Muscle of leg (tissue), 11 donors: ENCODE measurements around the gene CLCA1. TPM values are rescaled to one million over a fixed set of nuclear protein-coding genes. Genes with fewer than 3 reads are reported as not detected.
A peak's percentile ranks its signal among the peaks of the same experiment; 100 is the strongest.

ENCODE experiments used
- DNase-seq: peaks from one replicate; pipeline ENCODE4 v3.0.0; 2013
- H3K27ac ChIP-seq: one replicate; pipeline ENCODE4 v1.5.1; 2013; ENCODE audit warnings: mild to moderate bottlenecking, low read length, control low read depth
- H3K27me3 ChIP-seq: one replicate; pipeline ENCODE4 v1.6.1; 2013; ENCODE audit warnings: low read length; ENCODE audit not compliant: control insufficient read depth, insufficient read depth
- H3K36me3 ChIP-seq: one replicate; pipeline ENCODE4 v1.6.1; 2013; ENCODE audit warnings: low read length; ENCODE audit not compliant: control insufficient read depth, insufficient read depth
- H3K4me1 ChIP-seq: one replicate; pipeline ENCODE4 v1.6.1; 2013; ENCODE audit warnings: low read length; ENCODE audit not compliant: control insufficient read depth, insufficient read depth
- H3K4me3 ChIP-seq: one replicate; pipeline ENCODE4 v1.5.1; 2013; ENCODE audit warnings: low read length, control low read depth
- H3K9me3 ChIP-seq: replicated peaks from 2 replicates; pipeline ENCODE4 v1.6.1; 2013; ENCODE audit warnings: low read depth, low read length; ENCODE audit not compliant: control insufficient read depth
- WGBS: methylation state at CpG from one replicate; pipeline ENCODE4 v1.1.5; 2013; ENCODE audit warnings: missing lambda C conversion rate; ENCODE audit not compliant: insufficient coverage; 5-methylcytosine and 5-hydroxymethylcytosine counted together
- polyA plus RNA-seq, 8 donors: library from polyadenylated mRNA; unstranded; fragments of 120-200 nt; gene quantifications; one replicate each; pipeline versions ENCODE4 v1.2.1 to v1.2.3, GENCODE V29; 2013; ENCODE audit warnings: inconsistent platforms in 1 of 8, low replicate concordance in 1 of 8; ENCODE audit not compliant: insufficient read length in 8 of 8, insufficient read depth in 1 of 8
- total RNA-seq: library from RNA; stranded (reverse); fragments of 120-200 nt; gene quantifications from one replicate; pipeline ENCODE4 v1.2.4, GENCODE V29; 2013

Gene CLCA1
- total and polyA plus RNA-seq, 9 donors, result 0.19 to 48.7 (median 0.73) TPM; not detected in 4

- no peak for DNase-seq
These were observed 48.6 kb downstream of the CLCA1 start for GRCh38 chr1:86517336-86517735.

GRCh38 chr1:86520789-86521521, 52.2 kb downstream of the CLCA1 start:
- DNase-seq, result no peak
- Histone ChIP-seq H3K36me3 (no peaks in the 10 kb centered on the region), H3K9me3 (no peaks in the 10 kb centered on the region), H3K27ac (no peak overlapping the region), H3K4me3 (no peak overlapping the region), H3K4me1 (no peaks in the 10 kb centered on the region), H3K27me3 (no peaks in the 10 kb centered on the region)
- no CpG with 5 or more reads among the region's 4 CpGs for WGBS

More at GRCh38 chr1:86517336-86517735, 48.6 kb downstream of the CLCA1 start:
- no peaks in the 10 kb centered on the region for H3K4me1 ChIP-seq
- H3K4me3 ChIP-seq, result no peak overlapping the region
- no peaks in the 10 kb centered on the region for H3K9me3 ChIP-seq
- H3K27ac ChIP-seq, result no peak overlapping the region
- no peaks in the 10 kb centered on the region for H3K27me3 ChIP-seq
- no peaks in the 10 kb centered on the region for H3K36me3 ChIP-seq
- WGBS, result no CpG with 5 or more reads among the region's 1 CpG

- Histone ChIP-seq H3K36me3 (no peaks in the 10 kb centered on the region), H3K9me3 (no peaks in the 10 kb centered on the region), H3K4me3 (no peak overlapping the region), H3K27me3 (no peaks in the 10 kb centered on the region), H3K27ac (no peak overlapping the region), H3K4me1 (no peaks in the 10 kb centered on the region)
- no CpG with 5 or more reads among the region's 2 CpGs for WGBS
- DNase-seq, result no peak
These were observed 52.8 kb downstream of the CLCA1 start for GRCh38 chr1:86521522-86521891.

GRCh38 chr1:86522240-86522639, 53.5 kb downstream of the CLCA1 start:
- Histone ChIP-seq H3K27ac (no peak overlapping the region), H3K9me3 (no peaks in the 10 kb centered on the region), H3K4me1 (no peaks in the 10 kb centered on the region), H3K4me3 (no peak overlapping the region), H3K36me3 (no peaks in the 10 kb centered on the region), H3K27me3 (no peaks in the 10 kb centered on the region)
- DNase-seq, result peak; percentile 84
- 39% methylated on average over 3 of the region's 3 CpGs for WGBS

DNA sequence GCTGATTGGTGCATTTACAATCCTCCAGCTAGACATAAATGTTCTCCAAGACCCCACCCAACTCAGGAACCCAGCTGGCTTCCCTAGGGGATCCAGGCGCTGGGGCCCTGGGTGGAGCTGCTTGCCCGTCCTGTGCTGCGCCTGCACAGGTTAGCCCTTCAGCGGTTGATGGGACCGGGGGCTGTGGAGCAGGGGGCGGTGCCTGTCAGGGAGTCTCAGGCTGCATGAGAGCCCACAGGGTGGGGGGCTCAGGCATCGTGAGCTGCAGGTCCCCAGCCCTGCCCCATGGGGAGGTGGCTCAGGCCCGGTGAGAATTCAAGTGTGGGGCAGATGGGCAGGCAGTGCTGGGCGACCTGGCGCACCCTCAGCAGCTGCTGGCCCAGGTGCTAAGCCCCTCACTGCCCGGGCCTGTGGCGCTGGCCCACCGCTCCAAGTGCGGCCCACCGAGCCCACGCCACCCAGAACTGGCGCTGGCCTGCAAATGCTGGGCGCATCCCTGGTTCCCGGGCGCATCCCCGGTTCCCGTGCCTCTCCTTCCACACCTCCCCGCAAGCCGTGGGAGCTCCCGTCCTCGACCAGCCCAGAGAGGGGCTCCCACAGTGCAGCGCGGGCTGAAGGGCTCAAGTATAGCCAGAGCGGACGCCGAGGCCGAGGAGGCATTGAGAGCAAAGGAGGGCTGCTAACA, 55.1 kb downstream of the CLCA1 start:
- WGBS, result 98% methylated on average over 24 of the region's 32 CpGs

GRCh38 chr1:86527306-86527705, 58.6 kb downstream of the CLCA1 start:
- H3K9me3 ChIP-seq, result no peaks in the 10 kb centered on the region
- H3K36me3 ChIP-seq, result no peaks in the 10 kb centered on the region
- H3K27me3 ChIP-seq, result no peaks in the 10 kb centered on the region
- no CpG with 5 or more reads among the region's 4 CpGs for WGBS
- no peak overlapping the region for H3K27ac ChIP-seq
- no peaks in the 10 kb centered on the region for H3K4me1 ChIP-seq
- no peak for DNase-seq
- no peak overlapping the region for H3K4me3 ChIP-seq

More for the DNA sequence above, 55.1 kb downstream of the CLCA1 start:
- Histone ChIP-seq H3K4me1 (no peaks in the 10 kb centered on the region), H3K4me3 (no peak overlapping the region), H3K27me3 (no peaks in the 10 kb centered on the region), H3K36me3 (no peaks in the 10 kb centered on the region), H3K27ac (no peak overlapping the region), H3K9me3 (no peaks in the 10 kb centered on the region)
- DNase-seq, result no peak

DNA sequence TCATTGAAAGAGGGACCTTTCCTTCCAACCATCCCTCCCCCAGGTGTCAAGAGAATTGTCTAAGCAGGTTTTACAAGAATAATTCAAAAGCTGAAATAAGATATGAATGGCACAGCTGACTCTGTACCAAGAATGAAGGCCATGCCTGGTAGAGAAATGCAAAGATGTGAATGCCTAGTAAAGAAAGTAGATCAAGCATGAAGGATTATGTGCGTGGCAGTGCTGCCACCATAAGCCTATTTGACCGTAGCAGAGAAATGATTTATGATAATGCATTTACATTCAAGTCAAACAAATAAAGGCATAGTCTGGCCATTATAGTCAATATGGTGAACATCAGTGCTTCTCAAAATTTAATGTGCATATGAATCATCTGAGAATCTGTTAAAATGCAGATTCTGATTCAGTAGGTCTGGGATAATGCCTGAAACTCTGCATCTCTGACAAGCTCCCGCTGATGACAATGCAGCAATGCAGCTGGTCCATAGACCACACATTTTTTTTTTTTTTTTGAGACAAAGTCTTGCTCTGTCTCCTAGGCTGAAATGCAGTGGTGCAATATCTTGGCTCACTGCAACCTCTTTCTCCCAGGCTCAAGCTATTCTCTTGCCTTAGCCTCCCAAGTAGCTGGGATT, 61.6 kb downstream of the CLCA1 start:
- no CpG with 5 or more reads among the region's 3 CpGs for WGBS
- Histone ChIP-seq H3K4me1 (no peaks in the 10 kb centered on the region), H3K4me3 (no peak overlapping the region), H3K27ac (no peak overlapping the region), H3K27me3 (no peaks in the 10 kb centered on the region), H3K36me3 (no peaks in the 10 kb centered on the region), H3K9me3 (no peaks in the 10 kb centered on the region)
- DNase-seq, result no peak

GRCh38 chr1:86537928-86538695, 69.4 kb downstream of the CLCA1 start:
- H3K9me3 ChIP-seq, result no peaks in the 10 kb centered on the region
- H3K27ac ChIP-seq, result no peak overlapping the region
- no peaks in the 10 kb centered on the region for H3K27me3 ChIP-seq
- H3K4me3 ChIP-seq, result no peak overlapping the region
- WGBS, result no CpG with 5 or more reads among the region's 4 CpGs
- no peaks in the 10 kb centered on the region for H3K4me1 ChIP-seq
- DNase-seq, result no peak
- H3K36me3 ChIP-seq, result no peaks in the 10 kb centered on the region

GRCh38 chr1:86538775-86539174, 70.0 kb downstream of the CLCA1 start:
- no peaks in the 10 kb centered on the region for H3K4me1 ChIP-seq
- DNase-seq, result no peak
- no peaks in the 10 kb centered on the region for H3K36me3 ChIP-seq
- H3K9me3 ChIP-seq, result no peaks in the 10 kb centered on the region
- H3K27ac ChIP-seq, result no peak overlapping the region
- H3K4me3 ChIP-seq, result no peak overlapping the region
- WGBS, result 61% methylated on average over 5 of the region's 5 CpGs
- no peaks in the 10 kb centered on the region for H3K27me3 ChIP-seq

- no peak for DNase-seq
- Histone ChIP-seq H3K27me3 (no peaks in the 10 kb centered on the region), H3K4me1 (no peaks in the 10 kb centered on the region), H3K27ac (no peak overlapping the region), H3K4me3 (no peak overlapping the region), H3K9me3 (no peaks in the 10 kb centered on the region), H3K36me3 (no peaks in the 10 kb centered on the region)
- WGBS, result 100% methylated on average over 1 of the region's 2 CpGs
These were observed 73.1 kb downstream of the CLCA1 start for GRCh38 chr1:86541859-86542258.
